C4-2B (cell line): Measurements from ENCODE around the gene MICAL3.

Source experiments
- ZFX ChIP-seq: fragments of 450-650 bp; IDR thresholded peaks from 2 replicates; pipeline ENCODE4 v1.6.1; 2017
- TF ChIP-seq, protein P1 (sequence below): fragments of 450-650 bp; conservative IDR thresholded peaks from 2 replicates; pipeline ENCODE4 v1.5.1; 2017; ENCODE audit warnings: mild to moderate bottlenecking

DNA sequence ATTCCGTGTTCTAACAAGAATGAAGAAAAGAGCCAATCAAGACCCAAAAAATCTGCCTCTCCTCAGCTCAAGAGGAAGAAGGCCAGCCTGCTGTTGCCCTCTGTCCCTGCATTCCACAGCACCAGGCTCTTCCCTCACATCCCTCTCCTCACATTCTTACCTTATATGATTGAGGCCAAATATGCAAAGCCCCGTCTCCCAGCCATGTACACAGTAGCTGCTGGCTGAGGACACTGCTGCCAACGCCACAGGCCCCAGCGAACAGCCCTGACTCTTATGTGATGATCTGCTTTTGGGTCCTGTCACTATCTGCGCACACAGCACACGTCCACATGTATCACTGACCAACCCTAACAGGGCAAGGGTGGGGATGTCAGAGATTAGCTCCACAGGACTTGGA, 60.2 kb downstream of the MICAL3 start:
- TF ChIP-seq, protein P1, sequence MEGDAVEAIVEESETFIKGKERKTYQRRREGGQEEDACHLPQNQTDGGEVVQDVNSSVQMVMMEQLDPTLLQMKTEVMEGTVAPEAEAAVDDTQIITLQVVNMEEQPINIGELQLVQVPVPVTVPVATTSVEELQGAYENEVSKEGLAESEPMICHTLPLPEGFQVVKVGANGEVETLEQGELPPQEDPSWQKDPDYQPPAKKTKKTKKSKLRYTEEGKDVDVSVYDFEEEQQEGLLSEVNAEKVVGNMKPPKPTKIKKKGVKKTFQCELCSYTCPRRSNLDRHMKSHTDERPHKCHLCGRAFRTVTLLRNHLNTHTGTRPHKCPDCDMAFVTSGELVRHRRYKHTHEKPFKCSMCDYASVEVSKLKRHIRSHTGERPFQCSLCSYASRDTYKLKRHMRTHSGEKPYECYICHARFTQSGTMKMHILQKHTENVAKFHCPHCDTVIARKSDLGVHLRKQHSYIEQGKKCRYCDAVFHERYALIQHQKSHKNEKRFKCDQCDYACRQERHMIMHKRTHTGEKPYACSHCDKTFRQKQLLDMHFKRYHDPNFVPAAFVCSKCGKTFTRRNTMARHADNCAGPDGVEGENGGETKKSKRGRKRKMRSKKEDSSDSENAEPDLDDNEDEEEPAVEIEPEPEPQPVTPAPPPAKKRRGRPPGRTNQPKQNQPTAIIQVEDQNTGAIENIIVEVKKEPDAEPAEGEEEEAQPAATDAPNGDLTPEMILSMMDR, result no peak
- no peak for TF ChIP-seq ZFX
